T-cell (primary cell): Measurements from ENCODE around the gene RSPH10B. TPM values are rescaled to one million over a fixed set of nuclear protein-coding genes. Genes with fewer than 3 reads are reported as not detected.
A peak's percentile ranks its signal among the peaks of the same experiment; 100 is the strongest.
"Not testable (repeated sequence)": the region's sequence is repeated elsewhere in the genome, so short reads cannot be mapped to it uniquely, and the experiment has no call there.

ENCODE experiments used
- ATAC-seq, 4 experiments: fragments of 200-7000 bp in 3 of 4; fragments of 150-1000 bp in 1 of 4; cut with Tn5 transposase; replicated peaks in 1 of 4; 1 replicate in 3 of 4; 2 replicates in 1 of 4; pipeline ENCODE4 v1.10.0; 2021; ENCODE audit warnings: moderate library complexity in 3 of 4, mild to moderate bottlenecking in 2 of 4, moderate number of reproducible peaks in 1 of 4
- CTCF ChIA-PET, 2 donors: fragments of 300-600 bp; sonication (Branson Sonifier 250); formaldehyde crosslinking; loops; one replicate each; lab custom pipeline; 2022; ENCODE audit warnings: antibody characterized with exemption in 2 of 2; lab: Charles Lee
- POLR2A ChIA-PET, 2 donors: fragments of 300-600 bp; sonication (Branson Sonifier 250); formaldehyde crosslinking; loops; one replicate each; lab custom pipeline; 2022; ENCODE audit warnings: antibody characterized with exemption in 2 of 2; lab: Charles Lee
- DNase-seq, 35 experiments: peaks; one replicate each; pipeline versions ENCODE4 v3.0.0 to v3.0.0-alpha.2; 2013 to 2023
- H3K27ac ChIP-seq: one replicate; pipeline ENCODE4 v1.5.1; 2013; ENCODE audit warnings: low read length
- H3K27me3 ChIP-seq, 2 experiments: replicated peaks in 1 of 2; 1 replicate in 1 of 2; 2 replicates in 1 of 2; pipeline versions ENCODE4 v1.6.1 to v1.7.0; 2013; ENCODE audit warnings: low read length in 1 of 2, mixed read lengths in 1 of 2; ENCODE audit not compliant: control insufficient read depth in 2 of 2, insufficient read depth in 2 of 2; ENCODE audit errors: extremely low read depth in 1 of 2
- H3K36me3 ChIP-seq, 2 donors: 1 replicate in 1 of 2; 2 replicates in 1 of 2; pipeline versions ENCODE4 v1.6.1 to v1.7.0; 2013; ENCODE audit warnings: low read length in 1 of 2; ENCODE audit not compliant: control insufficient read depth in 2 of 2, insufficient read depth in 1 of 2; ENCODE audit errors: extremely low read depth in 1 of 2
- H3K4me1 ChIP-seq, 2 experiments: 1 replicate in 1 of 2; 2 replicates in 1 of 2; pipeline versions ENCODE4 v1.6.1 to v1.7.0; 2013; ENCODE audit warnings: low read length in 2 of 2, mixed read lengths in 1 of 2; ENCODE audit not compliant: insufficient read depth in 2 of 2, control insufficient read depth in 1 of 2; ENCODE audit errors: extremely low read depth in 1 of 2
- H3K4me3 ChIP-seq, 2 donors: 1 replicate in 1 of 2; 2 replicates in 1 of 2; pipeline versions ENCODE4 v1.5.1 to v1.7.0; 2013; ENCODE audit warnings: mild to moderate bottlenecking in 2 of 2, low read length in 1 of 2, moderate library complexity in 1 of 2; ENCODE audit not compliant: control insufficient read depth in 1 of 2; ENCODE audit errors: extremely low read depth in 1 of 2
- H3K9me3 ChIP-seq: 2 replicates; pipeline ENCODE4 v1.7.0; 2013
- H3K27ac Mint-ChIP-seq, 2 donors: one replicate each; pipeline ENCODE4 v1.8.0; 2020 to 2021; ENCODE audit warnings: mild to moderate bottlenecking in 2 of 2, mixed read lengths in 2 of 2
- H3K27me3 Mint-ChIP-seq, 2 donors: one replicate each; pipeline ENCODE4 v1.8.0; 2021 to 2022; ENCODE audit warnings: mixed read lengths in 2 of 2
- H3K36me3 Mint-ChIP-seq: one replicate; pipeline ENCODE4 v1.8.0; 2021; ENCODE audit warnings: mixed read lengths
- H3K4me1 Mint-ChIP-seq, 3 donors: one replicate each; pipeline ENCODE4 v1.8.0; 2020 to 2022; ENCODE audit warnings: mixed read lengths in 3 of 3, mild to moderate bottlenecking in 1 of 3
- H3K4me3 Mint-ChIP-seq, 3 donors: one replicate each; pipeline ENCODE4 v1.8.0; 2020 to 2022; ENCODE audit warnings: mild to moderate bottlenecking in 3 of 3, mixed read lengths in 3 of 3, moderate library complexity in 3 of 3
- H3K9me3 Mint-ChIP-seq, 3 donors: one replicate each; pipeline ENCODE4 v1.8.0; 2020 to 2022; ENCODE audit warnings: mixed read lengths in 3 of 3
- WGBS: methylation state at CpG from one replicate; pipeline ENCODE4 v1.1.5; 2013; ENCODE audit warnings: missing lambda C conversion rate; ENCODE audit not compliant: insufficient coverage; 5-methylcytosine and 5-hydroxymethylcytosine counted together
- total RNA-seq, 35 experiments: library from RNA in 6 of 35; stranded (reverse) in 6 of 35; fragments of 120-200 nt in 1 of 35; gene quantifications; one replicate each; pipeline versions ENCODE4 v1.2.1 to v1.2.4 and lab custom pipeline; 2013 to 2026

RSPH10B gene
- total RNA-seq (under 1 TPM in 3 of 5 donors, not detected in 2; 0.56 to 0.90 (median 0.65) TPM), total RNA-seq (lab: John Stamatoyannopoulos, UW) (0 to 0.32 (median 0.05) reads per million in 29 experiments)
- total RNA-seq (2013): not detected

GRCh38 chr7:5970347-5970911 lies at the start of gene RSPH10B:
Gene RSPH10B, minus strand, starts transcription at chr7:5970689. Its CDS starts 3,573 bp downstream, at chr7:5967116.
- ATAC-seq, H3K9me3 ChIP-seq, CTCF ChIA-PET, H3K27me3 Mint-ChIP-seq, H3K4me1 Mint-ChIP-seq, H3K4me1 ChIP-seq, H3K4me3 ChIP-seq, H3K36me3 ChIP-seq, H3K27me3 ChIP-seq, H3K27ac Mint-ChIP-seq, H3K4me3 Mint-ChIP-seq, DNase-seq, H3K9me3 Mint-ChIP-seq, H3K36me3 Mint-ChIP-seq, H3K27ac ChIP-seq, POLR2A ChIA-PET: not testable (repeated sequence)
- no CpG with 5 or more reads among the region's 43 CpGs for WGBS

GRCh38 chr7:6016653-6016966 lies 46.1 kb upstream of the RSPH10B start:
- CTCF ChIA-PET: interaction anchor here in 1 of 2 donors (1.3 kb wide), 1 partner anchor 19 kb away, joined by 3 read pairs; no protein-coding TSS in a partner anchor
- Histone ChIP-seq H3K36me3 (peaks cover 4 to 51% of the 10 kb centered on the region in 2 donors), H3K4me3 (no peak overlapping the region), H3K27ac (no peak overlapping the region), H3K4me1 (no peaks in the 10 kb centered on the region), H3K9me3 (no peaks in the 10 kb centered on the region), H3K27me3 (no peaks in the 10 kb centered on the region)
- POLR2A ChIA-PET: no interaction called here
- no peaks in the 10 kb centered on the region for H3K27me3 Mint-ChIP-seq
- H3K36me3 Mint-ChIP-seq: peaks cover 28% of the 10 kb centered on the region
- H3K9me3 Mint-ChIP-seq: no peaks in the 10 kb centered on the region
- ATAC-seq (no peak), DNase-seq (no peak)
- peak overlapping the region in 1 of 2 donors; percentile 44 for H3K27ac Mint-ChIP-seq
- no peak overlapping the region for H3K4me3 Mint-ChIP-seq
- 100% methylated on average over 6 of the region's 8 CpGs for WGBS
- H3K4me1 Mint-ChIP-seq: peaks cover 7 to 13% (median 11%) of the 10 kb centered on the region in 3 donors

GRCh38 chr7:6015917-6016652 lies 45.6 kb upstream of the RSPH10B start:
- POLR2A ChIA-PET: no interaction called here
- CTCF ChIA-PET: interaction anchor here in 1 of 2 donors (0.5 to 1.3 kb wide), 2 partner anchors 19 to 188 kb away, joined by 3 to 4 read pairs; no protein-coding TSS in a partner anchor
- Mint-ChIP-seq H3K27ac (peak overlapping the region in 1 of 2 donors; percentile 44), H3K9me3 (no peaks in the 10 kb centered on the region), H3K4me3 (no peak overlapping the region), H3K4me1 (peaks cover 11 to 18% (median 14%) of the 10 kb centered on the region in 3 donors), H3K36me3 (peaks cover 24% of the 10 kb centered on the region), H3K27me3 (no peaks in the 10 kb centered on the region)
- no peak for ATAC-seq
- no peak for DNase-seq
- Histone ChIP-seq H3K4me1 (no peaks in the 10 kb centered on the region), H3K27ac (no peak overlapping the region), H3K27me3 (no peaks in the 10 kb centered on the region), H3K4me3 (no peak overlapping the region), H3K9me3 (no peaks in the 10 kb centered on the region), H3K36me3 (peaks cover 4 to 47% of the 10 kb centered on the region in 2 donors)
- 90% methylated on average over 5 of the region's 8 CpGs for WGBS

- Histone ChIP-seq H3K36me3 (peaks cover 4 to 24% of the 10 kb centered on the region in 2 donors), H3K9me3 (no peaks in the 10 kb centered on the region), H3K4me1 (peaks cover 6 to 17% of the 10 kb centered on the region in 2 experiments), H3K4me3 (no peak overlapping the region), H3K27me3 (no peaks in the 10 kb centered on the region), H3K27ac (no peak overlapping the region)
- ChIA-PET CTCF (no interaction called here), POLR2A (no interaction called here)
- DNase-seq: no peak
- 80% methylated on average over 13 of the region's 14 CpGs for WGBS
- H3K9me3 Mint-ChIP-seq: no peaks in the 10 kb centered on the region
- peak overlapping the region; percentile 33 to 34 for H3K27ac Mint-ChIP-seq
- H3K27me3 Mint-ChIP-seq: no peaks in the 10 kb centered on the region
- H3K4me1 Mint-ChIP-seq: peaks cover 26 to 39% (median 29%) of the 10 kb centered on the region in 3 donors
- H3K36me3 Mint-ChIP-seq: peaks cover 6% of the 10 kb centered on the region
- no peak for ATAC-seq
- no peak overlapping the region for H3K4me3 Mint-ChIP-seq
Measured at GRCh38 chr7:6012355-6013104, 42.0 kb upstream of the RSPH10B start.

GRCh38 chr7:6011541-6011940 lies 41.1 kb upstream of the RSPH10B start:
- Mint-ChIP-seq H3K36me3 (peaks cover 6% of the 10 kb centered on the region), H3K27me3 (no peaks in the 10 kb centered on the region), H3K27ac (no peak overlapping the region), H3K4me3 (no peak overlapping the region), H3K4me1 (peaks cover 31 to 46% (median 34%) of the 10 kb centered on the region in 3 donors), H3K9me3 (no peaks in the 10 kb centered on the region)
- Histone ChIP-seq H3K27me3 (no peaks in the 10 kb centered on the region), H3K27ac (no peak overlapping the region), H3K4me3 (no peak overlapping the region), H3K4me1 (peaks cover 9 to 17% of the 10 kb centered on the region in 2 experiments), H3K9me3 (no peaks in the 10 kb centered on the region), H3K36me3 (peaks cover 2 to 14% of the 10 kb centered on the region in 2 donors)
- 100% methylated on average over 1 of the region's 2 CpGs for WGBS
- DNase-seq: no peak
- CTCF ChIA-PET: no interaction called here
- no peak for ATAC-seq
- POLR2A ChIA-PET: no interaction called here

- H3K36me3 ChIP-seq, H3K9me3 Mint-ChIP-seq, H3K27me3 Mint-ChIP-seq, DNase-seq, H3K9me3 ChIP-seq, H3K36me3 Mint-ChIP-seq, H3K27me3 ChIP-seq, H3K4me3 ChIP-seq, ATAC-seq, H3K27ac ChIP-seq: not testable (repeated sequence)
- peaks cover 9 to 17% of the 10 kb centered on the region in 2 experiments for H3K4me1 ChIP-seq
- no CpG with 5 or more reads among the region's 8 CpGs for WGBS
- Mint-ChIP-seq H3K4me3 (peak overlapping the region; percentile 82 to 92 (median 82)), H3K4me1 (peaks cover 31 to 47% (median 36%) of the 10 kb centered on the region in 3 donors), H3K27ac (peak overlapping the region; percentile 56 to 65)
- ChIA-PET CTCF (interaction anchor here in 1 of 2 donors (1.7 kb wide), 1 partner anchor 17 kb away, joined by 4 read pairs; no protein-coding TSS in a partner anchor), POLR2A (interaction anchor here in 1 of 2 donors (0.7 kb wide), 1 partner anchor 326 kb away, joined by 5 read pairs; no protein-coding TSS in a partner anchor)
Measured at GRCh38 chr7:6010370-6010769, 39.9 kb upstream of the RSPH10B start.
